GM12878 (cell line): ENCODE measurements around the gene ATP5F1B. TPM values are rescaled to one million over a fixed set of nuclear protein-coding genes. Genes with fewer than 3 reads are reported as not detected.

Experiments used
- BHLHE40 ChIP-seq, 2 experiments: fragments of 450-650 bp in 1 of 2; IDR thresholded peaks; 2 replicates each; pipeline ENCODE4 v1.6.1; 2011 to 2017; ENCODE audit warnings: low read depth in 2 of 2, borderline replicate concordance in 1 of 2, improper control_type of control experiment in 1 of 2, low read length in 1 of 2, mild to moderate bottlenecking in 1 of 2
- CBFB ChIP-seq: IDR thresholded peaks from 2 replicates; pipeline ENCODE4 v1.6.1; 2016; ENCODE audit warnings: antibody characterized with exemption, low read depth
- CBX3 ChIP-seq: fragments of 200-600 bp; sonication (generic); IDR thresholded peaks from 2 replicates; pipeline ENCODE4 v1.6.1; 2016; ENCODE audit warnings: low read depth, borderline replicate concordance
- EED ChIP-seq: sonication (generic); IDR thresholded peaks from 2 replicates; pipeline ENCODE4 v1.6.1; 2016; ENCODE audit warnings: antibody characterized with exemption, low read depth
- ETV6 ChIP-seq, 2 experiments: fragments of 450-650 bp in 1 of 2; IDR thresholded peaks in 1 of 2; conservative IDR thresholded peaks in 1 of 2; 2 replicates each; pipeline ENCODE4 v1.6.1; 2014; ENCODE audit warnings: antibody characterized with exemption in 1 of 2, borderline replicate concordance in 1 of 2, low read depth in 1 of 2, mild to moderate bottlenecking in 1 of 2, moderate library complexity in 1 of 2
- FOXM1 ChIP-seq: IDR thresholded peaks from 2 replicates; pipeline ENCODE4 v1.6.1; 2012; ENCODE audit warnings: low read depth, mild to moderate bottlenecking, inconsistent platforms, low read length, moderate library complexity
- IKZF1 ChIP-seq: fragments of 450-650 bp; conservative IDR thresholded peaks from 2 replicates; pipeline ENCODE4 v1.6.1; 2017; ENCODE audit warnings: antibody characterized with exemption, mild to moderate bottlenecking
- IKZF2 ChIP-seq, 2 experiments: fragments of 450-650 bp; IDR thresholded peaks; 2 replicates each; pipeline ENCODE4 v1.6.1; 2017; ENCODE audit warnings: mild to moderate bottlenecking in 2 of 2, moderate library complexity in 2 of 2
- MEF2B ChIP-seq: fragments of 450-650 bp; IDR thresholded peaks from 2 replicates; pipeline ENCODE4 v1.6.1; 2018; ENCODE audit warnings: mild to moderate bottlenecking, moderate library complexity; ENCODE audit not compliant: partially characterized antibody, poor library complexity, severe bottlenecking
- MTA3 ChIP-seq: IDR thresholded peaks from 2 replicates; pipeline ENCODE4 v1.6.1; 2012; ENCODE audit warnings: low read length, inconsistent platforms, borderline replicate concordance
- RAD51 ChIP-seq: fragments of 450-650 bp; IDR thresholded peaks from 2 replicates; pipeline ENCODE4 v1.6.1; 2016; ENCODE audit warnings: moderate library complexity, mild to moderate bottlenecking, inconsistent platforms
- RBBP5 ChIP-seq: fragments of 200-600 bp; sonication (generic); conservative IDR thresholded peaks from 2 replicates; pipeline ENCODE4 v1.6.1; 2016
- YBX1 ChIP-seq: fragments of 450-650 bp; IDR thresholded peaks from 2 replicates; pipeline ENCODE4 v1.6.1; 2016; ENCODE audit warnings: antibody characterized with exemption
- ZNF217 ChIP-seq: fragments of 450-650 bp; IDR thresholded peaks from 2 replicates; pipeline ENCODE4 v1.6.1; 2017; ENCODE audit warnings: antibody characterized with exemption, mild to moderate bottlenecking
- ZNF622 ChIP-seq: fragments of 450-650 bp; IDR thresholded peaks from 2 replicates; pipeline ENCODE4 v1.6.1; 2017; ENCODE audit warnings: mild to moderate bottlenecking, inconsistent platforms
- polyA plus RNA-seq, 11 experiments: library from polyadenylated mRNA; depleted of rRNA in 4 of 11; unstranded in 6 of 11; stranded (reverse) in 5 of 11; fragments of >200 nt; fragmentation: Nextera tagmentation in 4 of 11; fragmentation: Illumina TruSeq in 1 of 11; extraction: Ambion mirVana in 4 of 11; extraction: Trizol in 1 of 11; gene quantifications; 1 replicate in 1 of 11; 2 replicates in 10 of 11; pipeline versions ENCODE4 v1.2.1 to v1.2.3, GENCODE V29; 2011 to 2016; ENCODE audit warnings: inconsistent platforms in 2 of 11, missing spikeins in 2 of 11, low read depth in 1 of 11
- total RNA-seq, 4 experiments: library from RNA; depleted of rRNA in 3 of 4; stranded (reverse); fragments of >200 nt in 3 of 4; fragmentation: Illumina TruSeq in 1 of 4; extraction: Trizol in 1 of 4; gene quantifications; 2 replicates each; pipeline versions ENCODE4 v1.2.1 to v1.2.3, GENCODE V29; 2013 to 2021
- TF ChIP-seq, protein P1 (sequence below): IDR thresholded peaks from 2 replicates; pipeline ENCODE4 v1.6.1; 2012; ENCODE audit warnings: low read depth, low read length, improper control_type of control experiment
- TF ChIP-seq, protein P2 (sequence below): fragments of 450-650 bp; IDR thresholded peaks from 2 replicates; pipeline ENCODE4 v1.6.1; 2017; ENCODE audit warnings: mild to moderate bottlenecking, moderate library complexity
- TF ChIP-seq, protein P3 (sequence below): IDR thresholded peaks from 2 replicates; pipeline ENCODE4 v1.6.1; 2011; ENCODE audit warnings: borderline replicate concordance, low read depth, mild to moderate bottlenecking, moderate library complexity, mixed read lengths, low read length; ENCODE audit not compliant: insufficient read depth; ENCODE audit errors: extremely low read length
- TF ChIP-seq, protein P4 (sequence below): fragments of 450-650 bp; IDR thresholded peaks from 2 replicates; pipeline ENCODE4 v1.6.1; 2018; ENCODE audit warnings: borderline replicate concordance, mild to moderate bottlenecking; ENCODE audit not compliant: partially characterized antibody
- TF ChIP-seq, protein P5 (sequence below): IDR thresholded peaks from 2 replicates; pipeline ENCODE4 v1.6.1; 2011; ENCODE audit warnings: low read depth, mild to moderate bottlenecking, low read length, moderate library complexity, borderline replicate concordance; ENCODE audit errors: extremely low read depth

ATP5F1B gene
- total and polyA plus RNA-seq, 10 of the 15 experiments (the other 5 are each of a cell fraction or from before 2014, with no cell fraction given): 671 to 1,908 (median 1,031) TPM

DNA sequence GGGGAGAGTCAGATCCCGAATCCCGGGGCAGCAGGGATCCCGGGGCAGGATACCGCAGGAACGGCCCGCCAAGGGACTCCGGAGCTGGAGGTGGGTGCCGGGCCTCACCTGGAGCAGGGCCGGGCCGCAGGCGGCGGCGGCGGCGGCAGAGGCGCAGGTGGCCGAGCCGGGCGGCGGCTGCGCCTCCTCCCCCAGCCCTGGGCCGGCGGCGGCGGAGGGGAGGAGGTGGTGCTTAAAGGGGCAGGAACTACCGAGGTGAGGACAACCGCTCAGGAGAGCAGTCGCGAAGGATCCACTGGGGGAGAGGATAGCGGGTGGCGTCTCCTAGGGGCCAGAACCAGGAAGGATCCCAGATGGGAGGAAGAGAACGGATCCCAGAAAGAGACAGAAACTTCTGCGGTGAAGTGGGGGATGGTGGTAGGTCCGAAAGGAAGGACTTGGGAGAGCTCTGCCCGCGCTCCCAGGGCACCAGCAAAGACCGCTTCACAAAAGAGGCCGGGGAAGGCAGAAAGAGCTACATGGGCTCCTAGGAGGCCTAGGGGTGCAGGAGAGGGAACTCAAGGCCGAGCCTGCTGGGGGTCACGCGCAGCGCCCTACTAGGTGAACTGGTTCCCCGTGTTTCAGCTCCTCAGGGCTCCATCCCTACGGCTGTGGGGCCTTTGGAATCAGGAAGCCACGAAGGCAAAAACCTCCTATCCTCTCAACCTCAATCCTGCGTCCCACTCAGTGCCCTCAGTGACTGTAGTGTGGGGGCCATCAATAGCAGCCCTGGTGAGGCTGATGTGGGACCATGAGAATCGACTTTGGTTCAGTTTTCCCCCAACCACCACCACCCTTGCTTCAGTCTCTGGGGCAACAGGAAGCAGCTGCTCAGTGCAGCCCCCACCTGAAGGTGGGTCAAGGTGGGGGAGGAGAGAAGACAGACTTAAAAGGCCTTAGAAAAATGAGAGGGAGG is 10.7 kb downstream of the ATP5F1B start (continued):
- peak in 1 of 2 experiments; percentile 41; a peak in 1 of 4 replicates for TF ChIP-seq BHLHE40 (IDR thresholded peaks at IDR 0.05; ENCODE audit: borderline replicate concordance in 1 of 2, low read depth in 2 of 2, low read length in 1 of 2)
- TF ChIP-seq RBBP5: no peak
- TF ChIP-seq EED: 0 out of 2 replicates have a peak, but pooled peaks have one; percentile 52
- no peak for TF ChIP-seq CBX3
- no peak for TF ChIP-seq FOXM1
- no peak for TF ChIP-seq MTA3
- no peak for TF ChIP-seq MEF2B
- TF ChIP-seq, protein P1, sequence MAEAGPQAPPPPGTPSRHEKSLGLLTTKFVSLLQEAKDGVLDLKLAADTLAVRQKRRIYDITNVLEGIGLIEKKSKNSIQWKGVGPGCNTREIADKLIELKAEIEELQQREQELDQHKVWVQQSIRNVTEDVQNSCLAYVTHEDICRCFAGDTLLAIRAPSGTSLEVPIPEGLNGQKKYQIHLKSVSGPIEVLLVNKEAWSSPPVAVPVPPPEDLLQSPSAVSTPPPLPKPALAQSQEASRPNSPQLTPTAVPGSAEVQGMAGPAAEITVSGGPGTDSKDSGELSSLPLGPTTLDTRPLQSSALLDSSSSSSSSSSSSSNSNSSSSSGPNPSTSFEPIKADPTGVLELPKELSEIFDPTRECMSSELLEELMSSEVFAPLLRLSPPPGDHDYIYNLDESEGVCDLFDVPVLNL: no peak
- TF ChIP-seq, protein P2, sequence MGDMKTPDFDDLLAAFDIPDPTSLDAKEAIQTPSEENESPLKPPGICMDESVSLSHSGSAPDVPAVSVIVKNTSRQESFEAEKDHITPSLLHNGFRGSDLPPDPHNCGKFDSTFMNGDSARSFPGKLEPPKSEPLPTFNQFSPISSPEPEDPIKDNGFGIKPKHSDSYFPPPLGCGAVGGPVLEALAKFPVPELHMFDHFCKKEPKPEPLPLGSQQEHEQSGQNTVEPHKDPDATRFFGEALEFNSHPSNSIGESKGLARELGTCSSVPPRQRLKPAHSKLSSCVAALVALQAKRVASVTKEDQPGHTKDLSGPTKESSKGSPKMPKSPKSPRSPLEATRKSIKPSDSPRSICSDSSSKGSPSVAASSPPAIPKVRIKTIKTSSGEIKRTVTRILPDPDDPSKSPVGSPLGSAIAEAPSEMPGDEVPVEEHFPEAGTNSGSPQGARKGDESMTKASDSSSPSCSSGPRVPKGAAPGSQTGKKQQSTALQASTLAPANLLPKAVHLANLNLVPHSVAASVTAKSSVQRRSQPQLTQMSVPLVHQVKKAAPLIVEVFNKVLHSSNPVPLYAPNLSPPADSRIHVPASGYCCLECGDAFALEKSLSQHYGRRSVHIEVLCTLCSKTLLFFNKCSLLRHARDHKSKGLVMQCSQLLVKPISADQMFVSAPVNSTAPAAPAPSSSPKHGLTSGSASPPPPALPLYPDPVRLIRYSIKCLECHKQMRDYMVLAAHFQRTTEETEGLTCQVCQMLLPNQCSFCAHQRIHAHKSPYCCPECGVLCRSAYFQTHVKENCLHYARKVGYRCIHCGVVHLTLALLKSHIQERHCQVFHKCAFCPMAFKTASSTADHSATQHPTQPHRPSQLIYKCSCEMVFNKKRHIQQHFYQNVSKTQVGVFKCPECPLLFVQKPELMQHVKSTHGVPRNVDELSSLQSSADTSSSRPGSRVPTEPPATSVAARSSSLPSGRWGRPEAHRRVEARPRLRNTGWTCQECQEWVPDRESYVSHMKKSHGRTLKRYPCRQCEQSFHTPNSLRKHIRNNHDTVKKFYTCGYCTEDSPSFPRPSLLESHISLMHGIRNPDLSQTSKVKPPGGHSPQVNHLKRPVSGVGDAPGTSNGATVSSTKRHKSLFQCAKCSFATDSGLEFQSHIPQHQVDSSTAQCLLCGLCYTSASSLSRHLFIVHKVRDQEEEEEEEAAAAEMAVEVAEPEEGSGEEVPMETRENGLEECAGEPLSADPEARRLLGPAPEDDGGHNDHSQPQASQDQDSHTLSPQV: no peak
- peak; percentile 53 to 69 for TF ChIP-seq IKZF2 (IDR thresholded peaks at IDR 0.05)
- TF ChIP-seq ZNF217: no peak
- TF ChIP-seq, protein P3, sequence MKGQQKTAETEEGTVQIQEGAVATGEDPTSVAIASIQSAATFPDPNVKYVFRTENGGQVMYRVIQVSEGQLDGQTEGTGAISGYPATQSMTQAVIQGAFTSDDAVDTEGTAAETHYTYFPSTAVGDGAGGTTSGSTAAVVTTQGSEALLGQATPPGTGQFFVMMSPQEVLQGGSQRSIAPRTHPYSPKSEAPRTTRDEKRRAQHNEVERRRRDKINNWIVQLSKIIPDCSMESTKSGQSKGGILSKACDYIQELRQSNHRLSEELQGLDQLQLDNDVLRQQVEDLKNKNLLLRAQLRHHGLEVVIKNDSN: no peak
- TF ChIP-seq, protein P4, sequence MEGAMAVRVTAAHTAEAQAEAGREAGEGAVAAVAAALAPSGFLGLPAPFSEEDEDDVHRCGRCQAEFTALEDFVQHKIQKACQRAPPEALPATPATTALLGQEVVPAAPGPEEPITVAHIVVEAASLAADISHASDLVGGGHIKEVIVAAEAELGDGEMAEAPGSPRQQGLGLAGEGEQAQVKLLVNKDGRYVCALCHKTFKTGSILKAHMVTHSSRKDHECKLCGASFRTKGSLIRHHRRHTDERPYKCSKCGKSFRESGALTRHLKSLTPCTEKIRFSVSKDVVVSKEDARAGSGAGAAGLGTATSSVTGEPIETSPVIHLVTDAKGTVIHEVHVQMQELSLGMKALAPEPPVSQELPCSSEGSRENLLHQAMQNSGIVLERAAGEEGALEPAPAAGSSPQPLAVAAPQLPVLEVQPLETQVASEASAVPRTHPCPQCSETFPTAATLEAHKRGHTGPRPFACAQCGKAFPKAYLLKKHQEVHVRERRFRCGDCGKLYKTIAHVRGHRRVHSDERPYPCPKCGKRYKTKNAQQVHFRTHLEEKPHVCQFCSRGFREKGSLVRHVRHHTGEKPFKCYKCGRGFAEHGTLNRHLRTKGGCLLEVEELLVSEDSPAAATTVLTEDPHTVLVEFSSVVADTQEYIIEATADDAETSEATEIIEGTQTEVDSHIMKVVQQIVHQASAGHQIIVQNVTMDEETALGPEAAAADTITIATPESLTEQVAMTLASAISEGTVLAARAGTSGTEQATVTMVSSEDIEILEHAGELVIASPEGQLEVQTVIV: no peak
- TF ChIP-seq ZNF622: no peak
- no peak for TF ChIP-seq CBFB
- TF ChIP-seq ETV6 (conservative IDR thresholded peaks at IDR 0.05 in 1 of 2, IDR thresholded peaks at IDR 0.05 in 1 of 2; ENCODE audit: borderline replicate concordance in 1 of 2, low read depth in 1 of 2): 0 out of 4 replicates have a peak, but pooled peaks of 1 of the 2 experiments have one; percentile 16
- no peak for TF ChIP-seq RAD51
- no peak for TF ChIP-seq YBX1
- TF ChIP-seq IKZF1: peak; percentile 76
- TF ChIP-seq, protein P5, sequence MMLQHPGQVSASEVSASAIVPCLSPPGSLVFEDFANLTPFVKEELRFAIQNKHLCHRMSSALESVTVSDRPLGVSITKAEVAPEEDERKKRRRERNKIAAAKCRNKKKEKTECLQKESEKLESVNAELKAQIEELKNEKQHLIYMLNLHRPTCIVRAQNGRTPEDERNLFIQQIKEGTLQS: no peak
